GM18951 (cell line): Measurements from ENCODE around the gene KCNAB1.
A peak's percentile ranks its signal among the peaks of the same experiment; 100 is the strongest.

Experiments used
- POLR2A ChIP-seq: IDR thresholded peaks from 4 replicates; pipeline ENCODE4 v1.6.1; 2011; ENCODE audit warnings: mild to moderate bottlenecking; ENCODE audit not compliant: insufficient read length, insufficient read depth; ENCODE audit errors: extremely low read depth
- in situ Hi-C: fragments of 300-500 bp; cut with MboI; formaldehyde crosslinking; loops from one replicate; pipeline ENCODE4 v1.12.0; 2022; ENCODE audit warnings: low sequenced_read_pairs, mixed read lengths, inconsistent platforms; ENCODE audit not compliant: unreplicated experiment

Gene KCNAB1

DNA sequence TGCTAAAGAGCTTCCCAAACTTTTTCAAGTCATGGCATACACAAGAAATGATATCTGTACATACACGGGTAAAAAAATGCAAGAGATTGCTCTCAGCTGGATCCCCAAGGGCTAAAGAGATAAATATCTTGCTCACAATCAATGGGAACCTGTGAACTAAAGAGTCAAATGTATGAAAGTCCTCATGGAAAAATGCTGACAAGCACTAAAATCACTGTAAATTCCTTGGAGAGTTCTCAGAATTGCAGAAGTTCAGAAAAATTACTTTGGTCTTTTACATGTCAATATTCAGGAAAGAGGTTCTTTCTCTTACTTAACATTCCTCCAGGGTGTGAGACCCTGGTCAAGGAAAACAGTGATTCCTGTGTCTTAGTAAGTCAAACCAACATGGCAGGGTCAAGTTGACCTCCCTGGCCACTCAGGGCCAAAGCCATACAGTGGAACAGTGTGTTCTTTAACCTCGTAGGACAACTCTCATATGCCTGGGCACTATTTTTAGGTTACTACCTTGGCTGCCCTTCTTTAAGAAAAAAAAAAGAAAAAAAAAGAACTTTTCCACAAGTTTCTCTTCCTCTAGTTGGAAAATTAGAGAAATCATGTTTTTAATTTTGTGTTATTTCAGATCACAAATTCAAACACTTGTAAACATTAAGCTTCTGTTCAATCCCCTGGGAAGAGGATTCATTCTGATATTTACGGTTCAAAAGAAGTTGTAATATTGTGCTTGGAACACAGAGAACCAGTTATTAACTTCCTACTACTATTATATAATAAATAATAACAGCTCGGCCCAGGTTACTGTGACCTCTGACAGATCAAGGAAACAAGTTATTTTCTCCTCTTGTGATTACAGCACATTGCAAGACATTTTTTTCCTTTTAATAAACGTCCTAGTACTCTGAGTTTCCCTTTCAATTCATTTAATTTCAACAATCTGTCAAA lies 422.0 kb downstream of the KCNAB1 start:
- in situ Hi-C loops, result loop anchor here (25.0 kb wide), 1 partner anchor 545 kb away; no protein-coding TSS in a partner anchor
- TF ChIP-seq POLR2A, result no peak

DNA sequence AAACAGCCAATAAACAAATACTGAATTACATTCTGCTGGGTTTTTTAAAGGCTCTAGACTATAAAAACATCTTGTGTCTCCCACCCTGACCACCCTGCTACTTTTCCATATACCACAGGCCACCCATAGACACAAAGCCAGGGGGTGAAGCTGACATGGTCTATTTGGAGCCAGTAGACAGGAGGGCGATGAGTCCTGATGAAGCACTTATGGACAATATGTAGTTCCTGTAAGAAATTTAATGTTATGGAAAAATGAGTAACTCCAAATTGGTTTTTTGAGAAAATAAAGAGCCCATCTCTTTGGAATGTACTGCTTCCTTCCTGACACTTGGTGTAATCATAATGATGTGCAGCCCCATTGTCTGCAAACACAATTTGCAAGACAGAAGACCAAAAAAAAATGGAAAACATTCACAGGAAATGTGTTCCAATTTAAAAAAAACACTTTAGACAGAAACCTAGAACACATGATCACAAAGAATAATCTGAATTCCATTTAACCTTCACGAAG lies 422.7 kb downstream of the KCNAB1 start:
- no peak for TF ChIP-seq POLR2A
- in situ Hi-C loops, result loop anchor here (25.0 kb wide), 1 partner anchor 544 kb away; no protein-coding TSS in a partner anchor

- in situ Hi-C loops, result loop anchor here (25.0 kb wide), 1 partner anchor 540 kb away; no protein-coding TSS in a partner anchor
- no peak for TF ChIP-seq POLR2A
Measured at GRCh38 chr3:156547637-156548036, 427.3 kb downstream of the KCNAB1 start.

GRCh38 chr3:156548041-156548687 lies 427.8 kb downstream of the KCNAB1 start:
- in situ Hi-C loops, result loop anchor here (25.0 kb wide), 1 partner anchor 539 kb away; no protein-coding TSS in a partner anchor
- no peak for TF ChIP-seq POLR2A

GRCh38 chr3:156548902-156549301 lies 428.5 kb downstream of the KCNAB1 start:
- no peak for TF ChIP-seq POLR2A
- in situ Hi-C loops, result loop anchor here (25.0 kb wide), 1 partner anchor 538 kb away; no protein-coding TSS in a partner anchor

DNA sequence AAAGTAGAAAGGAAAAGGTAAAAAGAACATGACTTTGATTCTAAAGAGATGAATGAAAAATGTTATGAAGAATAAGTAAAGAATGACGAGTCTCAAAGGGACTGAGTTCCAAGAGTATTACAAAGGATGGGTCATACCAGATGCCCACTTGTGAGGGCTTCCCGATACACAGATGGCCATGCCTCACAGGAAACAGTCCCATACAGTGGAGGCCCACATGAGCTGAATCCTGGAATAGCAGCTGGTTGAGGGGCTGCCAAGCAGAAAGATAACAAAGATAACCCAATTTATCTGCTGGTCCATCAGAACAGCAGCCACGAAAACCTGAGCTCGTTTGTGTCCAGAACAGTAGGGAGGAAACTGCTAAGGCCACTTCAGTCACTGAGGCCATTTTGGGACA lies 430.9 kb downstream of the KCNAB1 start:
- no peak for TF ChIP-seq POLR2A
- in situ Hi-C loops, result loop anchor here (10.0 kb wide), 1 partner anchor 114 kb away; no protein-coding TSS in a partner anchor

DNA sequence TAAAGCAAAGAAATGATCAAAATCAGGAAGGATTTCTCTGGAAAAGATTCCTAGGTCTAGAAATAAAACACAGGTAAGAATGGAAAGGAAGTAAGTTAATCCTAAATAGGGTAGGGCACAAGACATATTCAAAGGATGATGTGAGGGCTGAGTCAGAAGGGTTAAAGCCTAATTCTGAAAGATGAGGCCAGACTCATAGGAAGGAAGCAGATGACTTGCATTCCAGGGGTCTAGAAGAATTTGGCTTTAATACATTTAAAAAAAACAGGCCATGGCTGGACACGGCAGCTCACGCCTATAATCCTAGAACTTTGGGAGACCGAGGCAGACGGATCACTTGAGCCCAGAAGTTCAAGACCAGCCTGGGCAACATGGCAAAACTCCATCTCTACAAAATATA lies 431.4 kb downstream of the KCNAB1 start:
- TF ChIP-seq POLR2A, result no peak
- in situ Hi-C loops, result loop anchor here (10.0 kb wide), 1 partner anchor 113 kb away; no protein-coding TSS in a partner anchor

- in situ Hi-C loops, result loop anchor here (10.0 kb wide), 1 partner anchor 112 kb away; no protein-coding TSS in a partner anchor
Measured at GRCh38 chr3:156552973-156553372, 432.6 kb downstream of the KCNAB1 start.

DNA sequence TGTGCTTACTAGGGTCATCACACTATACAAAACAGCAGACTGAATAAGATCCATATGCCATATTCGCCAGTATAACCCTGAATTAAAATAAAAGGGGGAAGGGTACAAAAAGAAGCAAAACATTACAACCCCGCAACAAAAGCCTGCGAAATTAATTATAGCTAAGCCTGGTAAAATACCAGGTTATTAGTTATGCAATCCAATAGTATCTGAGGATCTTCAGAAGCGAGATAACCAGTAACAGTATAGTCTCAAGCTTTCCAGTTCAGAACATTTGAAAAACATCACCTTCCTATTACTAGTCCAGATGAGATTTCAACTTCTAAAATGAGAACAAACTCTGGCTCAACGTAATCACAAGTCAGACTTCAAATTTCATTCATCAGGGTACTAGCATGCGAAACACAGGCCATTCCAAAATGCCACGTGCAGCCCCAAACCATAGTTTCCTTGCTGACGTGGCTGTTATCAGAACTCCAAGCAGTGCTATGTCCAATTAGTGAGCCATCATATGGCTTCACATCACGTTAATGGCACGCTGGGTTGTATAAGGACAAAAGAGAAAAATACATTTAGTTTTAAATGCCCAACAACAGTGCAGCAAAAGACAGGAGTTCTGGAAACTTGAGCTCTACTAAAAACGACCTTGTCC lies 433.5 kb downstream of the KCNAB1 start:
- in situ Hi-C loops, result loop anchor here (10.0 kb wide), 1 partner anchor 111 kb away; no protein-coding TSS in a partner anchor
- TF ChIP-seq POLR2A, result no peak

More at GRCh38 chr3:156552973-156553372, 432.6 kb downstream of the KCNAB1 start:
- no peak for TF ChIP-seq POLR2A

GRCh38 chr3:156554515-156554841 lies 434.1 kb downstream of the KCNAB1 start:
- in situ Hi-C loops, result loop anchor here (10.0 kb wide), 1 partner anchor 110 kb away; no protein-coding TSS in a partner anchor
- no peak for TF ChIP-seq POLR2A

DNA sequence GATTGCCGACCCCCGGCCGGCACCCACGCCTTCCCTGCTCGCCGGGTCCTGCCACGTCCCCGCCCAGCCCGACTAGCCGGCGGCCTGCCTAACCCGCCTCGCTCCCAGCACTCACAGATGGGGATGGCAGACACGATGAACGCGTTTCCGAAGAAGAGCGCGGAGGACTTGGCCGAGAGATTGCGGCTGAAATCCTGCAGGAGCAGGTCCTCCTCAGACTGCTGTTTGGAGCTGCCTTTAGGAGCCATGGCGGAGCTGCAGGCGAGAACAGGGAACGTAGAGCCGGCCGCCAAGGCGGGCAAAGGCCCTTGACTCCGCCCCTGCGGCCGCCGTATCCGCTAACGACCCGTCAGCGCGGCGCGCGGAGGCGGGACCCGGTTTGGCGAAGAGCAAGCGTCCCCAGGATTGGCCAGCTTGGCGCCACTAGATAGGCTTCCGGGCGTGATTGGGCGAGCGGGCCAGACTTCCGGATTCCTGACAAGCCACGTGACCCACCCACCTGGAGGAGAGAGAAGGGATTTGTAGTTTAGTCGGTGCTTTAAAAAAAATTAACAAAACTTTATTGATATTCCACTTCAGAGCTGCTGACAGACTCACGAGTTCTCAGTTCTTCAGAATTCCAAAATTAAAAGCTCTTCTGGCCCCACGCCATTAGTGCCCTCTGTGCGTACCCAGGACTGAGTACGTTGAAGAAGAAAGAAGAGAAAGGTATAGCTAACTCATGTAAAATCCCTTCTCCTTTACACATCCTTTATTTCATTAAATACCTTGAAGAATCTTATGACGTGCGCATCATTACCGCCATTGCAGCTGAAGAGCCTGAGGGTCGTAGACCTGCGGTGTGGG lies 434.7 kb downstream of the KCNAB1 start, which contains the start of gene SSR3:
Gene SSR3 (minus strand): TSS at position 276 of the 846 bp plus-strand sequence. CDS start 28 bp downstream, at position 248.
- peak; percentile 92 for TF ChIP-seq POLR2A
- in situ Hi-C loops, result loop anchor here (10.0 kb wide), 1 partner anchor 110 kb away; no protein-coding TSS in a partner anchor
